GM18505 (cell line): ENCODE results near the gene TMEM156.
A peak's percentile ranks its signal among the peaks of the same experiment; 100 is the strongest.
"Not testable (repeated sequence)": the region's sequence is repeated elsewhere in the genome, so short reads cannot be mapped to it uniquely, and the experiment has no call there.

ENCODE experiments used
- ATAC-seq: cut with Tn5 transposase; IDR thresholded peaks from one replicate; pipeline ENCODE4 v1.9.1; 2021; ENCODE audit not compliant: unreplicated experiment
- POLR2A ChIP-seq: IDR thresholded peaks from 4 replicates; pipeline ENCODE4 v1.6.1; 2011; ENCODE audit warnings: borderline replicate concordance; ENCODE audit not compliant: insufficient read depth, insufficient read length; ENCODE audit errors: extremely low read depth

The TMEM156 gene

GRCh38 chr4:39036172-39036571, 4.0 kb upstream of the TMEM156 start:
- TF ChIP-seq POLR2A = no peak
- ATAC-seq = no peak

GRCh38 chr4:39031590-39032020, 604 bp downstream of the TMEM156 start:
- not testable (repeated sequence) for ATAC-seq

GRCh38 chr4:39030725-39031124, 1.5 kb downstream of the TMEM156 start:
- no peak for ATAC-seq
- no peak for TF ChIP-seq POLR2A

DNA sequence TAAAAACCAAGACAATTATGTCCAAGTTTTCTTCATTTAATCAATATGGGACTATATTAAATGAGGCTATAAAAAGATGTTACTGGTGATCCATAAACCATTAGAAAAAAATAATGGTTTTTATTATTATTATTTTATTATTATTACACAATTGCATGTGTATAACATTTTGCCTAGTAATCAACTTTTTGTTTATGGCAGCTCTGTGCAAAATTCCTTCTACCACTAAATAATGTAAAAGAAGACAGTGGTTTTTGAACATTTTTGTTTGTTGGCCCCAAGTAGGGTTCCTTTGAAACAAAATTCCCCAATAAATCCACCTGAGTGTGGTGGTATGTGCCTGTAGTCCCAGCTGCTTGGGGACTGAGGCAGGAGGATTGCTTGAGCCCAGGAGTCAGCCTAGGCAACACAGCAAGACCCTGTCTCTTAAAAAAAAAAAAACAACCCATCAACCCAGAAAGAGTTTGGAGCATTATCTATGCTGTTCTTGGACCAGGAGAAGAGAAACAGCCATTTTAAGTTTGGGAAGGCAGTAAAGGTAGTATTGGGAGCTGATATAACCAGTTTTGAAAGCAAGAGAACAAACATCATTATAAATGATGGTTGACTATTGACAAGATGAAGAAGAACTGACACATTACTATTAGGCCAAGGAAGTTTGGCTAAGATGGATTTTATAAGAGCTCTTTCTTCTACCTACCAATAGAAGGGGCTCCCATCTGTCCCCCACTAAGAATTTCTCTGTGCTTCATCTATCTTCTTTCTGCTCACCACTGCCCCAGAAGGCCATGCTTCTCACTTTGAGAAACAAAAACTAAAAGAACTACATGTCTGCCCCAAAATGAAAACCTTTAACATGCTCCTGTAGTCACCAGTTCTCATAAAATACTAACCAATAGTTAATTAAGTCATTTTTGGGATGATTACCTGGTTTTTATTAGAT, 2.2 kb downstream of the TMEM156 start:
- ATAC-seq = no peak
- TF ChIP-seq POLR2A = peak; percentile 29

GRCh38 chr4:39026096-39026495, 6.1 kb downstream of the TMEM156 start:
- ATAC-seq = no peak
- TF ChIP-seq POLR2A = no peak

- no peak for ATAC-seq
- TF ChIP-seq POLR2A = no peak
Measured at GRCh38 chr4:39025552-39026085, 6.6 kb downstream of the TMEM156 start.

GRCh38 chr4:39024311-39024865, 7.8 kb downstream of the TMEM156 start:
- TF ChIP-seq POLR2A = no peak
- ATAC-seq = no peak

DNA sequence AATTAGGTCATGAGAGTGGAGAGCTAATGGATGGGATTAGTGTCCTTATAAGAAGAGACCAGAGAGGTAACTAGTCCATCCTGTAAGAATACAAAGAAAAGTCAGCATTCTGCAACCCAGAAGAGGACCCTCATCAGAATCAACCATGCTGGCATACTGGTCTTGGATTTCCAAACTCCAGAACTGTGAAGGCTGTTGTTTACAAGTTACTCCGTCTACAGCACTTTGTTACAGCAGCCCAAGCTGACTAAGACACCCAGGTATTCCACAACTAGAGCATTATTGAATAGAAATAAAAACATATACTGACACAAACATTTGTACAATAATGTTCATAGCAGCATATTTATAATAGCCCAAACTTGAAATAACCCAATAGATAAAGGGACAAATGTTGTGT, 9.2 kb downstream of the TMEM156 start:
- no peak for TF ChIP-seq POLR2A
- ATAC-seq = no peak

DNA sequence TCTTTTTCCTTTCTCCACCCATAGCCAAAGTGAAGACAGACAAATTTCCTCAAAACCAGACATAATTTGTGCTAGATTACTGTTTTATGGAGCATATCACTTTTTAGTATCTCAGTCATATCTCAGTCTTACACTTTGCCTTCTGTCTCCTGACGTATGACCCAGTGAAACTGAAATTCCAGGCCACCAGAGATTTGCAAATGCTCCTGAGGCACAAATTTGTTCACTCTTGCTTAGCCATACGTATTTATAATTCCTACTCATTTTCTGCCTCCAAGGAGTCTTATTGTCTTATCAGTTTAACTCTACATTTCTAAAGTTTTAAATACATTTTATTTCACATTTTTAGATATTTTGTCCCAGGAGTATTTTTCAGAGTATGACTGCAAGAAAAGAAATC, 10.0 kb downstream of the TMEM156 start:
- no peak for ATAC-seq
- no peak for TF ChIP-seq POLR2A

DNA sequence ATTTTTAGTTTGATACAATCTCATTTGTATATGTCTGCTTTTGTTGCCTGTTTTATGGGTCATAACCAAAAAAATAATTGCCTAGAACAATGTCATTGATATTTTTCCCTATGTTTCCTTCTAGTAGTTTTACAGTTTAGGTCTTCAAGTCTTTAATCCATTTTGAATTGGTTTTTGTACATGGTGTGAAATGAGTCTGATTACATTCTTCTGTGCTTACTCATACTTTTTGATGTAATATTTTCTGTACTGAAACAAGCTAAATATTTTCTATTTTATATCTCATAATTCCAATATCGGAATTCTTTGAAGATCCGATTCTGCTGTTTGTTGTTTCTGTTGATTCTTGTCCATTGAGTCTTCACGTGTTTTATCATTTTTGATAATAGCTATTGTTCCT, 10.6 kb downstream of the TMEM156 start:
- TF ChIP-seq POLR2A = no peak
- no peak for ATAC-seq

DNA sequence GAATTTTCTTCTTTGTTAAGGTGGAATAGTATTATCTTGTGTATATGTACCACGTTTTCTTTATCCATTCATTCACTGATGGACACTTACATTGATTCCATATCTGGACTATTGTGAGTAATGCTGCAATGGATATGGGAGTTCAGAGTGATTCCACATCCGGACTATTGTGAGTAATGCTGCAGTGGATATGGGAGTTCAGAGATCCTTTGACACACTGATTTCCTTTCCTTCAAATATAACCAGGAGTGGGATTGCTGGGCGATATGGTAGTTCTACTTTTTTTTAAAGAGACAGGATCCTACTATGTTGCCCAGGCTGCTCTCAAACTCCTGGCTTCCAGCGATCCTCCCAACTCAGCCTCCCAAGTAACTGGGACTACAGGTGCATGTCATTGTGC, 12.1 kb downstream of the TMEM156 start:
- no peak for ATAC-seq
- TF ChIP-seq POLR2A = no peak

DNA sequence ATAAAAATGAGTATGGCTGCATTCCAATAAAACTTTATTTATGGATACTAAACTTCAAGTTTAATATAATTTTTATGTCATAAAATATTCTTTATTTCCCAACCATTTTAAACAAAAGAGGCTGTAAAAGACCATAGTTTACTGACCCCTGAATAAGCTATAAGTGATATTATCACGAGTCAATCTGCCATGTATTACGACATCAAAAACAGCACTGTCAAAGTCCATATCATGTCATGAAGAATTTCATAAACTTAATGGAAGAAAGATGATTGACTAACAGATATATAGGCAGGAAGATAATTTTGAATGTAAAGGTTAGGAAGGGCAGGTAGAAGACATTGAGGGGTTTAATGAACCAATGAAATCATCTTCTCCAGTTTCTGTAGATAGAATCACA, 18.2 kb downstream of the TMEM156 start:
- no peak for ATAC-seq
- TF ChIP-seq POLR2A = no peak

DNA sequence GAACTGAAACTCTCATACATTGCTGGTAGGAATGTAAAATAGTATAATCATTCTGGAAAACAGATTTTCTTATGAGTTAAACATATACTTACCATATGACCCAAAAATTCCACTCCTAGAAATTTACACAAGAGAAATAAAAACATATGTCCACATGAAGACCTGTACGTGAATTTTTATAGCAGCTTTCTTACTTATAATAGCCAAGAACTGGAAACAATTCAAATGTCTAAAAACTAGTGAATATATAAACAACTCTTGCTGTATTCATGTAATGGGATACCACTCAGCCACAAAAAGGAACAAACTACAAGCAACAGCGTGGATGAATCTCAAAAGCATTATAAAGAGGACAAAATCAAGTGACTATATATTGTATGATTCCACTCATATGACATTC, 27.5 kb downstream of the TMEM156 start:
- no peak for ATAC-seq
- TF ChIP-seq POLR2A = no peak

DNA sequence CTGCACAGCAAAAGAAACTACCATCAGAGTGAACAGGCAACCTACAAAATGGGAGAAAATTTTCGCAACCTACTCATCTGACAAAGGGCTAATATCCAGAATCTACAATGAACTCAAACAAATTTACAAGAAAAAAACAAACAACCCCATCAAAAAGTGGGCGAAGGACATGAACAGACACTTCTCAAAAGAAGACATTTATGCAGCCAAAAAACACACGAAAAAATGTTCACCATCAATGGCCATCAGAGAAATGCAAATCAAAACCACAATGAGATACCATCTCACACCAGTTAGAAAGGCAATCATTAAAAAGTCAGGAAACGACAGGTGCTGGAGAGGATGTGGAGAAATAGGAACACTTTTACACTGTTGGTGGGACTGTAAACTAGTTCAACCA, 30.2 kb downstream of the TMEM156 start:
- not testable (repeated sequence) for ATAC-seq
